GM19328 (cell line): ENCODE data around the gene IFI6.
"Not testable (repeated sequence)": the region's sequence is repeated elsewhere in the genome, so short reads cannot be mapped to it uniquely, and the experiment has no call there.

Source experiments
- ATAC-seq: cut with Tn5 transposase; IDR thresholded peaks from one replicate; pipeline ENCODE4 v1.9.1; 2021; ENCODE audit warnings: mild to moderate bottlenecking, moderate library complexity; ENCODE audit not compliant: unreplicated experiment

The IFI6 gene

DNA sequence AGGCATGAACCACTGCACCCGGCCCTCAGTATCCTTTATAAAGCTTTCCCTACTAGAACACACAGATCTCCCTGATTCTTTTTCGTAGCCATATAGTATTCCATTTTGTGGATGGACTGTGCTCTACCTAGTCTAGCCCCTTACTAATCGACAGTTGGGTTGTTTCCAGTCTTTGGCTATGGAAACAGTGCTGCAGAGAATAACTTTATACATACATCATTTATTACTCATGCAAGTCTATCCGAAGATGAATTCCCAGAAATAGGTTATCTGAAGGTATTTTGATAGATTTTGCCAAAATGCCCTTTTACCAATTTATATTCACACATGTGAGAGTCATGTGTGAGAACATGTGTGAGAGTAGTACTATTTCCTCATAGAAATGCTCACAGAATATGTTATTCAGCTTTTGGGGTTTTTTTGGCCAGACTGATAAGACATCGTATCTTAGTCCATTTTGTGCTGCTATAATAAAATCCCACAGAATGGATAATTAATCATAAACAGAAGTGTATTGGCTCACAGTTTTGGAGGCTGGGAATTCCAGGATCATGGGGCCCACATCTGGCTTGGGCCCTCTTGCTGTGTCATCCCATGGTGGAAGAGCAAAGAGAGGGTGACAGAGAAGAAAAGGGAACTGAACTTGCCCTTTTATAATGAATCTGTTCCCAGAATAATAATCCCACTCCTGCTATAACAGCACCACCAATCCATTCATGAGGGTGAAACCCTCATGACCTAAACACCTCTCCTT lies 19.7 kb downstream of the IFI6 start:
- no peak for ATAC-seq

DNA sequence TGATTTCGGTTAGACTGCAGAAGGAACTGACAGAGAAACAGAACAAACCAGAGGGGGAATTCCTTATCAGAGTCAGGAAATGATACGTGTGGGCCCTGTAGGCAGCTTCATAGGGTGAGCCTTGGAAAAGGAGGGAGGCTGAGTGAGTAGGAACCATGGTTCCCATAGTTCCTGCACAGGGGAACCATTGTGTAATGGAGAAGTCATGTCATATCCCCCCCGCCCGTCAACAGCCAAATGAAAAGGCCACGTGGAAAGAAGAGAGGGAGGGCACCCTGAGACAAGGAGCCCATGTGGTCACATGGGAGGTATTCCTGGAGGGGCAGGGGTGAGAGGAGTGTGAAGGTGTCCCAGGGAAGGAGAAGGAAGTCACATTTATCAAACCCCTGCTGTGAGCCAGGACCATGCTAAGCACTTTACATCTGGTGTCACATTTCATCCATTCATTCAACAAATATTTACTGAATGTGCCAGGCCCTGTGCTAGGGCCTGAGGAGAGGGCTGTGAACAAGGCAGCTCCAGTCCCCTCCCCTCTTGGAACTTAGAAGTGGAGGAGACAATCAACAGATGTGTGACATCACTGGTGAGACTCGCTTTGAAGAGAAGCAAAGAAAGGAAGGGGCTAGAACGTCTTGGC lies 21.3 kb downstream of the IFI6 start:
- no peak for ATAC-seq

DNA sequence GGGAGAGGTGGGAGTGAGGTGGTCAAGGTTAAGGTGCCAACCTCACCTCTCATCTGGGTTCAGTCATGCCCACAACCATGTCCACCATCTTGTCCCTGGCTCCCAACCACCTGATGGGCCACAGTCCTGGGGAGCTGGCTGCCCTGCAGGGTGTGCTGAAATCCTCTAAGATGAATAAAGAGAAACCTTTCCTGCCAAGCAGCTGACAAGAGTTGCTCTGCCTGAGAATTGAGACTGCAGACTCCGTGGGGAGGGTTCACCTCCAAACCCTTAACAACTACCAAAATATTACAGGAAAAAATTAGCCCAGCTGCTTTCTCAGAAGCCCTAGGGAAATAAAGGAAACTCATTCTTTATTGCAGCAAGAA lies 21.8 kb downstream of the IFI6 start:
- no peak for ATAC-seq

DNA sequence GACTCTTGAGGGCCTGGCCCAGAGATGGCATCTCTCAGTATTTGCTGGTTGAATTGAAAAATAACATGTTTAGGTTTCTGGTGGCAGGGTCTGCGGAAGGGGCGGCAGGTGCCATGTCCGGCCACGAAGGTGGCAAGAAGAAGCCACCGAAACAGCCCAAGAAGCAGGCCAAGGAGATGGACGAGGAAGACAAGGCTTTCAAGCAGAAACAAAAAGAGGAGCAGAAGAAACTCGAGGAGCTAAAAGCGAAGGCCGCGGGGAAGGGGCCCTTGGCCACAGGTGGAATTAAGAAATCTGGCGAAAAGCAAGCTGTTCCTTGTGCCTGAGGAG lies 22.7 kb downstream of the IFI6 start:
- no peak for ATAC-seq

DNA sequence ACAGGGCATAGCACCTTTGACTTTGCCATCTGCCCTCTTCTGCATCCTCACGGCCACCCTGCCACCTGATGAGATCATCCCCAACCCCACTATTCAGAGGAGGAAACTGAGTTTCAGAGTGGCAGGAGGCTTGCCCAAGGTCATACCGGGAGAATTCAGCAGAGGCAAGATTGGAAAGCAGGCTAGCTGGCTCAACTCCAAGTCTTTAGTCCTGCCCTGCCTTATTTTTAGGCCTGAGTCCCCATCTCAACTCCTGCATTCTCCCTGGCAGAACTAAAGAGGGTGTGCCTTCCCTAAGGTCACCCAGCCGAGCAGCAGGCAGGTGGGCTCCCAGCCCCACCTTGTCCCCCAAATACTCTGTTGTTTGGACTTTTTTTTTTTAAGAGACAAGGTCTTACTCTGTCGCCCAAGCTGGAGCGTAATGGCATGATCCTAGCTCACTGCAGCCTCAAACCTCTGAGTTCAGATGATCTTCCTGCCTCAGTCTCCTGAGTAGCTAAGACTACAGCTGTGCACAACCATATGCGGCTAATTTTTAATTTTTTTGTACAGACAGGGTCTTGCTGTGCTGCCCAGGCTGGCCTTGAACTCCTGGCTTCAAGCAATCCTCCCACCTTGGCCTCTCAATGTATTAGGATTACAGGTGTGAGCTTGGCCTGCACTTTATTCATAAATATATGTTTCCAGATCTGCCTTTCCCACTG lies 23.2 kb downstream of the IFI6 start:
- ATAC-seq: no peak

DNA sequence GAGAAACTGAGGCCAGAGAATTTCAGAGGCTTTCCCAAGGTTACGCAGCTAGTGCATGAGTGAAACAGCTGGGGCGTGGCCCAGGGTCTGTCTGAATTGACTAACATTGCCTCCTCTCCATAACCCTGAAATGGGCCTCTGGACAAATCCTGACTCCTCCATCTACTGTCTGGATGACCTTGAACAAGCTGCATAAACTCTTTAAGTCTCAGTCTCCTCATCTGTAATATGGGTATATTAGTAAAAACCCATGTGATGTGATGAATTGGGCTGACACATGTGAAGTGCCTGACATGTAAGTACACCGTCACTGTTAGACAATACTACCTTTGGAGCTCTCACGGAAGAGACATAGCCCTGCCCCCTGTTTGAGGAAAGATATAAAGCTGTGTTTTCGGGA lies 24.7 kb downstream of the IFI6 start:
- ATAC-seq: no peak

DNA sequence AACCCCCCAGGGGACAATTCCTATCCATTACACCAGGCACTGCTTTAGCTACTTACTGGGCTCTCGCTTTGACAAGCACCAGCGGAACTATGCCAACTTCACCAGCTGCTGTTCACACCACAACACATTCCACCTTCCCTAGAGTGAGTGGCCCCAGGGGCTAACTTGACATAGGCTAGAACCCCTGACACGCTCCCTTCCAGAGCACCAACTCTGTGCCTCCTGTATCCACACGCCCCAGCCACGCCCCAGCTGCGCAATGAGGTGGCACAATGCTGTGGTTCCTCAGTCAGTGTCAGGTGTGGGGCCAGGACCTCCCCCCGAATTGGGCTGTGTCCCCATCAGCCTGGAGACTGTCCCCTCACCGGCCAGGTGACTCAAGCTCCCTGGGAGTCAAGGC lies 25.3 kb downstream of the IFI6 start:
- no peak for ATAC-seq

DNA sequence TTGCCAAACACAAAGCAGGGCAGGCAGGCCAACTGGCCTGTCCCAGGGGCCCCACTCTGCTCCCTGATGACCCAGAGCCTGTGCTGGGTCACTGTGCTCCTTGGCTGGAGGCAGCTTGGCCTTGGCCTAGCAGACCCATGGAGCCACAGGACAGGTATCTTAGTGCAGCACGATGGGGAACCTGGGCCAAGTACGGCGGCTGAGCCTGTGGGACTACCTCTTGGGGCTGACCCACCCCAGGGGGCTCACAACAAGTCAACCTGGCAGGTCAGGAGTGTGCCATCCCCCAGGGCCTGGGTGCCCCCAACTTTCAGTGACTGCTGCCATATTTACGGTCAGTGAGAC lies 26.9 kb downstream of the IFI6 start:
- no peak for ATAC-seq

DNA sequence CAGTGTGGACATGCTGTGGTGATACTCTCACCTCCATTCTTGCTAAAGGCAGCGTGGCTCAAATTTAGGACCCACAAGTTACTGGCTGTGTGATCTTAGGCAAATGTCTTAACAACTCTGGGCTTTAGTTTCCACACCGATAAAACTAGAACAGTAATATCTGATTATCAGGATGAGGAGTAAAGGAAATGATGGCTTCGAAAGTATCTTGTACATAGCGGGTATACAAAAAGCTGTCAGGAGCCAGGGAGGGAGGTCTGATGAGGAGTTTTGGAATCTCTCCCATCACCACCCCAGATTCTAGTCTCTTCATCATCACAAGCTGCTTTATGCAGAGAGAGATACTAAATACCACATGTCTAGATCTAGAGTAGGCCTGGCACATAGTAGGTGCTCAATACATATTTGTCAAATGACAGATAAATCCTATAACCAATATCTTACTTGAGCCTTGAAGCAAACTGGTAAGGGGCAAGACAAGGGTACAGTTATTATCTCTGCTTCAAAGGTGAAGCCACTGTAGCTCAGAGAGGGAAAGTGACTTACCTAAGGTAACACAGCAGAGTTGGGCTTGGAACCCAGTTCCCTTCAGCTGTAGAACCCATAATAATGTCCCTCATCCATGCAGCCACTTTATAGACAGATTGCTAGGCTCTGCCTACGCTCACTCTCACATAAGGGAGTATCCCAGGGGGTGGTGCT lies 27.5 kb downstream of the IFI6 start:
- ATAC-seq: no peak

DNA sequence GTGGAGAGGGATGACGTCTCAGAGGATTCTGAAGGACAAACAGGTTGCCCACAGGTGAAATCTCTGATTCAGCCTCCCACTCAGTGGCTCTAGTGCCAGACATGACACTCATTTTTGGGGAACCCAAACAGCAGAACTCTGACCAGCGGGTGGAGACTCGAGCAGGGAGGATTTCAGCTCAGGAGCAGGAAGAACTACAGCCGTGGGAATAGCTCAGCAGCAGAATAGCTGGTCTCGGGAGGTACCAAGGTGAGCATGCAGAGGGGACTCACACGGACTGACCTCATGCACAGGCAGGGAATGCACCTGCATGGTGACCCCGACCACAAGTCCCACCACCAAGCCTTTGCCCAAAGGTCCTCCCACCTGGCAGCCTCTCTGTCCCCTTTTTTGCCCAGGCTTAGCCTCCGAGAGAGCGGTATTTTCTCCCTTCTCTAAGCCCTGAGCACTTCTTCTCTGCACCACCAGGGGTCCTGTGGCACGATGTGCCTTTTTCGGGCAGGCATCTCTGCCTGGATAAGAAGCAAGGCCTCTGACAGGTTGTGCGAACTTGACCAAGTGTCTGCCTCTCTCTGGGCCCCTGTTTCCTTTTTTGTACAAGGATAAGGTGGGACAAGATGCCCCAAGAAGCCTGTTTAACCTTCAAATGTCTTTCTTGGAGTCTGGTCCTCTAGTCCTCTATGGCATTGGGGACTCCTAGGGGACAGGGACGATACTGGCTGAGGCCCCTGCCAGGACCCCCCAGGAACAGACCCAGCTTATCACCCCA lies 28.2 kb downstream of the IFI6 start:
- ATAC-seq: no peak

DNA sequence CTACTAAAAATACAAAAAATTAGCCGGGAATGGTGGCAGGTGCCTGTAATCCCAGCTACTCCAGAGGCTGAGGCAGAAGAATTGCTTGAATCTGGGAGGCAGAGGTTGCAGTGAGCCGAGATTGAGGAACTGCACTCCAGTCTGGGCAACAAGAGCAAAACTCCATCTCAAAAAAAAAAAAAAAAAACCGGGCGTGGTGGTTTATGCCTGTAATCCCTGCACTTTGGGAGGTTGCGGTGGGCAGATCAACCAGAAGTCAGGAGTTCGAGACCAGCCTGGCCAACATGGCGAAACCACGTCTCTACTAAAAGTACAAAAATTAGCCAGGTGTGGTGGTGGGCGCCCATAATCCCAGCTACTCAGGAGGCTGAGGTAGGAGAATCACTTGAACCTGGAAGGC lies 31.5 kb downstream of the IFI6 start:
- not testable (repeated sequence) for ATAC-seq

DNA sequence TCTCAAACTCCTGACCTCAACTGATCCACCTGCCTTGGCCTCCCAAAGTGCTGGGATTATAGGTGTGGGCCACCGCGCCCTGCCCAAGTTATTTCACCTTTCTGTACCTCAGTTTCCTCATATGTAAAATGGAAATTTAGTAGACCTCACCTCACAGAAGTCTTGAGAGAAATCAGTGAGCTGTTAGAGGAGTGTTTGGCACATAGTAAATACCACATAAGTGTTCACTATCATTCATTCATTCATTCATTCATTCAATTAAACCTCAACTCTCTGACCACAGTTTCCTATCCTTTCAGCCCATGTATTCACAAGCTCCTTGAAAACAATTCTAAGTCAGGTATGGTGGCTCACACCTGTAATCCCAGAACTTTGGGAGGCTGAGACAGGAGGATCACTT lies 33.2 kb downstream of the IFI6 start:
- no peak for ATAC-seq

DNA sequence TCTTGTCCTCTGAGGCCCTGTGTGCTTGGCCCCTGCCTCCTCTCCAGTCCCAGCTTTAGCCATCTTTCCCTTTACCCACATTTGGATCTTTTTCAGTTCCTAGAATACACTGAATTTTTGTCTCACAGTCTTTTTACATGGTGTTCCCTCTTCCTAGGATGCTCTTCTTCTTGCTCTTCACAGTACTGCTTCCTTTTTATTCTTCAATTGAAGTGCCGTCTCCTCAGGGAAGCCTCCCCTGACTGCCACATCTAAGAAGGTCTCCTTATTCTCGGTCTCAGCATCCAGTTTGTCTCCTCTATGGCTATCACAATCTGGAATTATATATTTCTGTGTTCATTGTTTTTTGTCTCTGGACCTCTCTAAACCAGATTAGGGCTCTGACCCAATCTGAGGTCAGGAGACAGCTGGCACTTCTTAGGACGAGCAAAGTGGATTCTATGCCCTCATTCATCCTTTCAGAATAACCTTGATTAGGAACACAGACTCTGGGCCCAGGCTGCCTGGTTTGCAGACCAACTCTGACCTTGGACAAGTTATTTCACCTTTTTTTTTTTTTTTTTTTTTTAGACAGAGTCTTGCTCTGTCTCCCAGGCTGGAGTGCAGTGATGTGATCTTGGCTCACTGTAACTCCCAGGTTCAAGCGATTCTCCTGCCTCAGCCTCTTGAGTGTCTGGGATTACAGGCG lies 33.8 kb downstream of the IFI6 start:
- no peak for ATAC-seq

DNA sequence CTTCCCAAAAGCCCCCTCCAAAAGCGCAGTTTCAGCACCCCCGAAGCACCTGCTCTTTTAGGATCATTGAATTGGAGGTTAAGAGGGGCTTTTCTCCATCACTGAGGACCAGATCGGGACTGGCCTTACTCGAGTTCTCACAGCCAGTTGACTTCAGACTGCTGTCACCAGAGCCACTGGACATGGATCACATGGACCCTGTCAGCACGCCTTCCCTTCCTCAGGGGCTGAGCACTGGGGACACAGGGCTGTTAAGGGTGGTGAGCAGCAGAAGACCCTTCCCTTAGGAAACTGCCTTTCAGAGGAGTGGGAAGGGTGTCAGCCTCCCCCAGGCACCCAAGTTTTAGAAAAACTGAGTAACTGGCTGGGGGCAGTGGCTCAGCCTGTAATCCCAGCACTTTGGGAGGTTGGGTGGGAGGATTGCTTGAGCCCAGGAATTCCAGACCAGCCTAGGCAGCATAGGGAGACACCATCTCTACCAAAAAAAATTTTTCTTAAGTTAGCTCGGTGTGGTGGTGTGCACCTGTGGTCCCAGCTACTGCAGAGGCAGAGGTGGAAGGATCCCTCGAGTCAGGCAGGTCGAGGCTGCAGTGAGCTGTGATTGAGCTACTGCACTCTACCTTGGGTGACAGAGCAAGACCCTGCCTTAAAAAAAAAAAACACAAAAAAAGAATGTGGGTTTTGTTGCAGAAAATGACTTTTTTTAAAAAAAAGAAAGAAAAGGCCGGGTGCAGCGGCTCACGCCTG lies 36.4 kb downstream of the IFI6 start:
- no peak for ATAC-seq

DNA sequence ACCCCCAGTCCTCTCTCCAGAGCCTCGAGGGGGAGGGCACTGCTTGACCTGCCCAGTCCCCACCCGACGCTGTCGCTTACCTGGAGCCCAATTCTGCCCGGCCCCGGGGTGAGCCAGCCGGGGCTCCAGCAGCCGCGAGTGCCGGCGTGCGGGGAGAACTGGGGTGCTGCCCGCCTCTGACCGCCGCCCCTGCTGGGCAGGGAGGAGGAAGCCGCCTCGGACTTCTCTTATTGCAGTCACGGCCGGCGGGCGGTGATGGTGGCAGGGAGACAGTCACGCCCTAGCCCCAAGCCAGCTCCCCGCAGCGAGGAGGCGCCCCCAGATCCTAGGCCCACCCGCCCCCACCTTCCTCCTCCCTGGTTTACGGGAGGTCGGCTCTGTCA lies 37.0 kb downstream of the IFI6 start, which contains the start of gene FGR:
Gene FGR (minus strand): TSS at position 201 of the 383 bp plus-strand sequence. CDS start 11,269 bp downstream, outside the sequence.
- ATAC-seq: no peak

DNA sequence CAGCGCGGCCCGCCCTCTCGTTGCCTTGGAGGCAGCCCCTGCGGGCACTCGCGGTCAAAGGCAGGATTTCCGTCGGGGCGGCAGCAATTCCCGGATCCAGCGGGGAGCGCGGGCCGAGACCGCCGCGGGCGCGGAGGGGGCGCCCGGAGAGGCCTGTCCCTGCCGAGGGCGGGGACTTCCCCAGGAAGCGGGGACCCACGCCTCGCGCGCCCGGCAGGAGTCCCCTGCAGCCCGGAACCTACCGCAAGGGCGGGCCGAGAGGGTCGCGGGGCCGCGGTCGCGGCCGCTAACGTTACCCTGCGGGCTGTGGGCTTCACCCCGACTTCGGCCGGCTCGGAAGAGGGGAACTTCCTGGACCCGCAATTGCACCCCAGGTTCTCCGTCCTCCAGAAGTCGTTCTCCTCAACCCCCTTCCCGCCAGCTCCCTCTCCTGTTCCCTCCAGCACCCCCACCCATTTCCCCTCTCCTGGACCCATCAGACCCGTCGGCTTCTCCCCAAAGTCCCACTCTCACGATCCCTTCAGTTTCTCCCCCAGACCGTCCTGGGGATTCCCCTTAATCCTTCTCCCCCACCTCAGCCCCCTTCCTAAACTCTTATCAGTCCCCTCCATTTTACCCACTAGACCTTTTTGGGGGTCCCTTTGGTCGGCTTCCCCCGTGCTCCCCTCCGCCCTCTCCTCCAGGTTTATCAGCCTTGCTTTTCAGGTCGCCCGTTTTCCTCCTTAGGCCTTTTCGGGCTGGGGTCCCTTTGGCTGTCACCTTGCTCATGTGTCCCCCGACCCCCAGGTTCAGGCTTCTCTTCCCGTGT lies 37.6 kb downstream of the IFI6 start:
- no peak for ATAC-seq

DNA sequence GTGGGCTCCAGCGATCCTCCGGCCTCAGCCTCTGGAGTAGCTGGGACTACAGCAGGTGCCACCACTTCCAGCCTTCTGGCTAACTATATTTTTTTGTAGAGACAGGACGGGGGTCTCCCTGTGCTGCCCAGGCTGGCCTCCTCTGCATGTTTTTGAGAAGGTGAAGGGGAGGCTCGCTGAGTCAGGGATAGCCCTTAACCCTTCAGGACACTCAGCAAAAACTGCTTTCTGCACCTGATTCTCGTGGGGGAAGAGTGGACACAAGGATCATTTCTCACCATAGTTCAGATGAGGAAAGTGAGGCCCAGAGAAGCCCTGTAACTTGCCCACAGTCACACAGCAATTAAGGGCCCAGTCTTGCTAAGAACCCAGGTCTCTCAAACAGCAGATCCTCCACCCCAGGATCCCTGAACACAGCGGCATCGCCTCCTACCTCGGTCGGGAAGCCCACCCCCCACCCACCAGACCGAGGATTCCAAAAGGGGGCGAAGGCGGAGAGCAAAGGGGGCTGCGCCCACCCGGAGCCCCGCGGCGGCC lies 38.3 kb downstream of the IFI6 start:
- ATAC-seq: no peak

DNA sequence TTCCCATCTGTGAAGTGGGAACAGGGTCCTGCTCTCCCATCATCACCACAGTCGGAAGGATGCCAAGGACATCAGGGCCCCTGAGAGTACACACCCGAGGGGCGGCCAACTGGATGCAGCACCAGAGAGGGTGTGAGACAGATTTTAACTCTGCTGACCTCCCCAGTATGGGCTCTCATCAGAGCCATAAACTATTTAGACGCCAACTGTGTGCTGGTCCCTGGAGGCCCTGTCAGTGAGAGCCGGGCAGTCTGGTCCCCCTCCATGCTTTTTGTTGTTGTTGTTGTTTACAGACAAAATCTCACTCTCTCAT lies 38.7 kb downstream of the IFI6 start:
- no peak for ATAC-seq
